ENCODE data around the gene YIF1B. TPM values are rescaled to one million over a fixed set of nuclear protein-coding genes. Genes with fewer than 3 reads are reported as not detected.

YIF1B gene
- total RNA-seq, 2 experiments from 2014 or later: 15.9 to 17.1 TPM

- no peaks in the 10 kb centered on the region for H3K9me3 ChIP-seq (ENCODE audit: control insufficient read depth in 1 of 2, insufficient read depth in 1 of 2, low read length in 2 of 2)
- Mint-ChIP-seq H3K9me3 (no peaks in the 10 kb centered on the region), H3K36me3 (ENCODE audit: low read depth) (peaks cover 5% of the 10 kb centered on the region), H3K27ac (no peak overlapping the region), H3K27me3 (no peaks in the 10 kb centered on the region), H3K4me3 (no peak overlapping the region), H3K4me1 (ENCODE audit: low read depth) (peaks cover 4% of the 10 kb centered on the region)
- ATAC-seq (ENCODE audit: poor library complexity): no peak
- TF ChIP-seq, protein P1, sequence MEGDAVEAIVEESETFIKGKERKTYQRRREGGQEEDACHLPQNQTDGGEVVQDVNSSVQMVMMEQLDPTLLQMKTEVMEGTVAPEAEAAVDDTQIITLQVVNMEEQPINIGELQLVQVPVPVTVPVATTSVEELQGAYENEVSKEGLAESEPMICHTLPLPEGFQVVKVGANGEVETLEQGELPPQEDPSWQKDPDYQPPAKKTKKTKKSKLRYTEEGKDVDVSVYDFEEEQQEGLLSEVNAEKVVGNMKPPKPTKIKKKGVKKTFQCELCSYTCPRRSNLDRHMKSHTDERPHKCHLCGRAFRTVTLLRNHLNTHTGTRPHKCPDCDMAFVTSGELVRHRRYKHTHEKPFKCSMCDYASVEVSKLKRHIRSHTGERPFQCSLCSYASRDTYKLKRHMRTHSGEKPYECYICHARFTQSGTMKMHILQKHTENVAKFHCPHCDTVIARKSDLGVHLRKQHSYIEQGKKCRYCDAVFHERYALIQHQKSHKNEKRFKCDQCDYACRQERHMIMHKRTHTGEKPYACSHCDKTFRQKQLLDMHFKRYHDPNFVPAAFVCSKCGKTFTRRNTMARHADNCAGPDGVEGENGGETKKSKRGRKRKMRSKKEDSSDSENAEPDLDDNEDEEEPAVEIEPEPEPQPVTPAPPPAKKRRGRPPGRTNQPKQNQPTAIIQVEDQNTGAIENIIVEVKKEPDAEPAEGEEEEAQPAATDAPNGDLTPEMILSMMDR (IDR thresholded peaks at IDR 0.05): no peak
- intact Hi-C loops (cut with DNase I, micrococcal nuclease): no loop called here
- H3K36me3 ChIP-seq (ENCODE audit: insufficient read depth, low read length): no peaks in the 10 kb centered on the region
- H3K27ac ChIP-seq (ENCODE audit: low read depth in 1 of 2, low read length in 2 of 2): no peak overlapping the region
- H3K27me3 ChIP-seq (ENCODE audit: control insufficient read depth in 1 of 2, insufficient read depth in 2 of 2, low read length in 2 of 2): no peaks in the 10 kb centered on the region
- no peaks in the 10 kb centered on the region for H3K4me1 ChIP-seq (ENCODE audit: insufficient read depth, low read length)
- DNase-seq: no peak
- H3K4me3 ChIP-seq (ENCODE audit: low read length): no peak overlapping the region
- ChIA-PET POLR2A (no interaction called here), CTCF (no interaction called here)
Measured at GRCh38 chr19:38274739-38275138, 41.0 kb downstream of the YIF1B start.

GRCh38 chr19:38273499-38273898 is 42.2 kb downstream of the YIF1B start:
- intact Hi-C loops (cut with DNase I, micrococcal nuclease): no loop called here
- no peak overlapping the region for H3K4me3 ChIP-seq (ENCODE audit: low read length)
- H3K27ac Mint-ChIP-seq: no peak overlapping the region
- POLR2A ChIA-PET: no interaction called here
- no peak overlapping the region for H3K4me3 Mint-ChIP-seq
- no peaks in the 10 kb centered on the region for H3K4me1 ChIP-seq (ENCODE audit: insufficient read depth, low read length)
- peaks cover 4% of the 10 kb centered on the region for H3K4me1 Mint-ChIP-seq (ENCODE audit: low read depth)
- H3K36me3 Mint-ChIP-seq (ENCODE audit: low read depth): peaks cover 5% of the 10 kb centered on the region
- TF ChIP-seq, protein P1 (IDR thresholded peaks at IDR 0.05): no peak
- no peaks in the 10 kb centered on the region for H3K36me3 ChIP-seq (ENCODE audit: insufficient read depth, low read length)
- no peaks in the 10 kb centered on the region for H3K27me3 Mint-ChIP-seq
- no peaks in the 10 kb centered on the region for H3K27me3 ChIP-seq (ENCODE audit: control insufficient read depth in 1 of 2, insufficient read depth in 2 of 2, low read length in 2 of 2)
- no peak overlapping the region for H3K27ac ChIP-seq (ENCODE audit: low read depth in 1 of 2, low read length in 2 of 2)
- no peaks in the 10 kb centered on the region for H3K9me3 Mint-ChIP-seq
- CTCF ChIA-PET: no interaction called here
- ATAC-seq (ENCODE audit: poor library complexity): no peak
- no peaks in the 10 kb centered on the region for H3K9me3 ChIP-seq (ENCODE audit: control insufficient read depth in 1 of 2, insufficient read depth in 1 of 2, low read length in 2 of 2)
- no peak for DNase-seq

- no peak overlapping the region for H3K27ac ChIP-seq (ENCODE audit: low read depth in 1 of 2, low read length in 2 of 2)
- Mint-ChIP-seq H3K36me3 (ENCODE audit: low read depth) (peaks cover 5% of the 10 kb centered on the region), H3K9me3 (no peaks in the 10 kb centered on the region), H3K4me3 (no peak overlapping the region), H3K4me1 (ENCODE audit: low read depth) (peaks cover 18% of the 10 kb centered on the region), H3K27ac (no peak overlapping the region), H3K27me3 (no peaks in the 10 kb centered on the region)
- H3K4me1 ChIP-seq (ENCODE audit: insufficient read depth, low read length): peaks cover 3% of the 10 kb centered on the region
- POLR2A ChIA-PET: no interaction called here
- no peaks in the 10 kb centered on the region for H3K36me3 ChIP-seq (ENCODE audit: insufficient read depth, low read length)
- intact Hi-C loops (cut with DNase I, micrococcal nuclease): no loop called here
- CTCF ChIA-PET: no interaction called here
- no peaks in the 10 kb centered on the region for H3K27me3 ChIP-seq (ENCODE audit: control insufficient read depth in 1 of 2, insufficient read depth in 2 of 2, low read length in 2 of 2)
- no peak overlapping the region for H3K4me3 ChIP-seq (ENCODE audit: low read length)
- no peaks in the 10 kb centered on the region for H3K9me3 ChIP-seq (ENCODE audit: control insufficient read depth in 1 of 2, insufficient read depth in 1 of 2, low read length in 2 of 2)
- DNase-seq (no peak), ATAC-seq (ENCODE audit: poor library complexity) (no peak)
- TF ChIP-seq, protein P1 (IDR thresholded peaks at IDR 0.05): no peak
Measured at GRCh38 chr19:38270587-38271167, 45.1 kb downstream of the YIF1B start.
